GM21526 (cell line): ENCODE measurements around the gene TPP2.

Experiments
- ATAC-seq: cut with Tn5 transposase; IDR thresholded peaks from one replicate; pipeline ENCODE4 v1.9.1; 2021; ENCODE audit warnings: moderate library complexity; ENCODE audit not compliant: unreplicated experiment, low FRiP score

The TPP2 gene

GRCh38 chr13:102688306-102688973 lies 91.7 kb downstream of the TPP2 start:
- ATAC-seq, result no peak

DNA sequence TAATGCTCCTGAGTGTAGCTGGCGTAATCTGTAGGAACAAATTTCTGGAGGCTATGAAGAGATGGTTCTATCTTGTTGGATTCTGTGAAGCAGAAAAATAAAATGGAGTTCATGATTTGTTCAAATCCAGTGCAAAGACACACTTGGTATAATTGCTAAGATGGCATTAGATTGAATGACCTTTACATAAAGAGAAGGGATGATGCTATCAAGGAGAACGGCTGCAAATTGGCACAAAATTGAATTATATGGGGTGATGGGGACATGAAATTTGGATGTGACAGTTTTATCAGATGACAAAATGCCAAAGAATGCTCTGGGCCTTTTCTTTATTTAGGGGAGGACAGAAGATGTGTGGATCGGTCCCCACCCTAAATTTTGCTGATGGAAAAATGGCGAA lies 94.1 kb downstream of the TPP2 start:
- ATAC-seq, result no peak

GRCh38 chr13:102692491-102692826 lies 95.7 kb downstream of the TPP2 start:
- no peak for ATAC-seq

GRCh38 chr13:102693250-102693649 lies 96.5 kb downstream of the TPP2 start:
- ATAC-seq, result no peak

- ATAC-seq, result no peak
Observed at GRCh38 chr13:102693776-102694175, 97.0 kb downstream of the TPP2 start.

DNA sequence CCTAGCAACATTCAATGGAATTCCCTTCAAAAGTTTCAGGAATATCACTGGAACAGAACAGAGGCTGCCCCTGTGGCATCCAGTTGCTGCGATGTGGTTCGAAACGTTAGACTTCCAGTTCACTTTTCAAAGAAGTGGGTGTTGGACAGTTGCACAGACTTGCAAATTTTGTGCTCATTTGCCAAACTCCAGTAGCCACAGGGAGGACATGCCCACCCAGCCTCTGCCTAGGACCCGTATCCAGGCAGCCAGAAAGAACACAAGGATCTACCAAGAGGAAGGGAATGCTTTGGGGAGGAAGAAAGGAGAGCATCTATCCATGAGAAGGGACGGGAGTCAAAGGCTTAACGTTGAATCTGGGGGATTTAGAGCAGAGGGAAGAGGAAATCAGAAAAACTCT lies 98.2 kb downstream of the TPP2 start, which contains the start of gene METTL21C:
METTL21C (minus strand) TSS at position 108 of the 400 bp plus-strand sequence. CDS start 546 bp downstream, outside the sequence.
- ATAC-seq, result no peak

DNA sequence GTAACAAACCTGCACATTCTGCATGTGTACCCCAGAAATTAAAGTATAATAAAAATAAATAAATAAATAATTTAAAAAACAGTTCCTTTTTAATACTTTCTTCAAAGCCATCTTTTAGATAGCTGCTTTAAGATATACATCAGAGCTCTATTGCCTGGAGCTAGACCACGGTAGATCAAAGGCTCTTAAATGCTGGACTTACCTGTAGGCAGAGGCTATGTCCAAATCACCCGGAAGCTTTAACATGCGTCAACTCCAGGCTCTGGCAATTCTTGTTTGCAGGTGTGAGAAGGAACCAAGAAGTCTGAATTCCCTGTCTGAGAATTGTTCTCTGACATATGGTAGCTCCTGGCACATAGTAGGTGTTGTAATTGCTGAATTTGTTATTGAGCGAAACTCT lies 99.7 kb downstream of the TPP2 start:
- no peak for ATAC-seq

GRCh38 chr13:102697264-102697663 lies 100.5 kb downstream of the TPP2 start:
- no peak for ATAC-seq

DNA sequence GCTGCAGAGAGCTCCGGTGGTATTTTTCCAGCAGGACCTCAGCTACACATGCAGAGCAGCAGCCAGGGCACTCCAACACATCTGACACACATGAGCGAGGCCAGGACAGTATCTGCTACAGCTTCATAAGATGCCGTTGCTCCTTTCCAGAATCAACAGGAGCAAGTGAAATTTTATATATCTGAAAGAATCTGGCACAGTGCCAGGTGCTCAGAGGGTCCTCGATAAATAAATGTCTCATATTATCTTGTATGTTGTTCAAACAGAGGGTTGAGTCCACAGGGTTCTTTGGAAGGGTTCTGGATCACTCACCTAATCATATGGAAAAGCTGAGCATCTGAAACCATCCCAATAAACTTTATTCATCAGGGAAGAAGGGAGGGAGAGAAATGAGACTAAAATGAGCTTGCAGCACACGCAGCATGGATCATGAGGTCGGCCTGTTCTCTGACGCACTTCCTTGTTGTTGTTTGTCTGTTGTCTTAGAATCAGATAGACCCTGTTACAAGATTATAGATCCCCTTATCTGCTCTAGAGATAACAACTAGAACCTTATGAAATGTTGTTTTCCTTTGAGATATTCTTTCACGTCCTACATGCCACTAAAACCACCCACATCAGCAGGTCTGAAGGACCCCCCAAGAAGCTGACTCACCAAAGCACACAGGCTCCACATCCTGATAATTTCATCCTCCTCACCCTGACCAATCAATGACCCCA lies 101.3 kb downstream of the TPP2 start:
- no peak for ATAC-seq

- no peak for ATAC-seq
Observed at GRCh38 chr13:102698649-102698980, 101.8 kb downstream of the TPP2 start.

GRCh38 chr13:102699504-102699903 lies 102.7 kb downstream of the TPP2 start:
- no peak for ATAC-seq

DNA sequence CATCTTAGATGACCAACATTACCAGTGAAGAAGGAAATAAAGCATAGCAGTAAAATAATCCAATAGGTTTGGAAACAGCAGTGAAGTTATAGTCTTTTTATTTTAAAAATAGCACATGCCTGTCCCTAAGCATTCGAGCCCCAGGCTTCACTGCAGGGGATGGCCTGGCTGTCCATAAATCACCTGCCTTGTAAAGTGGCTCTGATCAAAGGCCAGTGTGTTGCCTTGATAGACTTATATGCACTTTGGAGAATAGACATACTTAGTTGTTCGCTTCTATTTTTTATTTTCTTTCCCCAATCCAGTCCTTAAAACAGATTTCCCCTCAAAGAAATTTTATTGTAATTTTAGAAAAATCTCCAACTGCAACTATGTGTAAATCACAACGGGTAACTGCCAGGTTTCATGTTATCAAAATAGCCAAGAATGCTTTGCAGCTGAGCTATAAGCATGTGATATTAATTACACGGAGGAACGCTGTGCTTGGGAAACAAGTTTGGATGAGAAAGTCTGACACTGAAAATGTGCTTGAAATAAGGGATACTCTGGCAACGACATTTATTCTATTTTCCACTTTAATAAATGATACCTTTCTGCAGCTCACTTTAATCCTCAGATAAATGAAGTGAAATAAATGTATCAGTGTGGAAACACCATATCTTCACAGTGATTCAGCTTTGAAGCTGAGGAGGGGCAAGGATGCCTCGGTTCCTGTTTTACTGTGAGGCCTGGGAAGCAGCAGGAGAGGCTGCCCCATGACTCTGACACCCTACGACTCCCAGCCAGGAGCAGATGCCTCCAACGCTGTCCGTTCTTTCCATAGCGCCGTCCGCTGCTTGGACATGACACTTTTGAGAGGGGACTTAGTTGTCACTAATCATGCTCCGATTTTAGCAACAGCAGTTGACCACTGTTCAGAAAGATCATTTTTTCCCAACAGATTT lies 103.6 kb downstream of the TPP2 start:
- ATAC-seq, result no peak

DNA sequence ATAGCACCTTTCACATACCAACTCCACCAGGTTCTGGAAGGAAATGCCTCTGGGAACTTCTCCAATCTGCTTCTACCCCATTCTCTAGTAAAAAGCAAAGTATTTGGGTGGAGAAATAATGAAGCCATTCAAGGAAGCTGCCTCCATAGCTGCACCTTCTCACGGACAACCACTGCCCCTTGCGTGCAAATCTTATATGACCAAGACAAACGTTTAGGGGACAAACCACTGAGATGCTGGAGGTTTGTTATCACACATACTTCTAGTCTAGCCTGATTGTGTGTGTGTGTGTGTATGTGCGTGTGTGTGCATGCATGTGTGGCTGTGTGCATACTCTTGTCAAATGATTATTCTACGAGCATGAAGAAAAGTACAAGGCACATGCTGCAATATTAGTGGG lies 104.5 kb downstream of the TPP2 start:
- no peak for ATAC-seq

DNA sequence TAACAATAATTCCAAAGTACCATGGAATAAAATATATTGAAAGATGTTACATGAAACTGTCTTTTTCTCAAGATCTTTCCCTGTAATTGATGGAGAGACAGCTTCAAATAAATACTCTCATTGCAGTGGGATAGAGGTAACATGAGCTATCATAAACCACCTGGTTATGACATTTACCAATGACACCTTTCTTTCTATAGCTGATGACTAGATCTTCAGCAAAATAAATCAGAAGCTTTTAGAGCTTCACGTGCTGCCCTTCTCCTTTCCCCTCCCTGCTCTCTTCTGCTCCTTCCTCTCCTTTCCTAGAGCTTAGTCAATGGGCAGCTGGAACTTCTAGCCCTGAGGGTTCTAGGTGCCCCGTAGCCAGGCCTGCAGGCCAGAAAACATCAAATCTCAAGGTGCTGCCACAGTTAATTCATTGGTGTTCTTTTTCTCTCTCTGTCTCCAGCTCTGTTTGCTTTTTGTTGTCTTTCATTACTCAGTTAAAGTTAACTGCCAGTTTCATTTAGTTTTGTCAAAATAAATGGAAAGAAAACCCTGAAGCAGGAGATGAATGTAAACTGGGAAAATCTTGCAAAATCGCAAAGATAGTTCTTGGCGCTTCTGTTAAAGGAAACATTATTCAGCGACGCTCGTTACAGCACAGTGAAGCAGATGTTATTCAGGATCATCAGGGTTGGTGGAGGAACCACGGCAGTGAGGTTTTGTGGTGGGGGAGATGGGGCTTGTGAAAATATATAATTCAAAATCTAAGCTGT lies 106.4 kb downstream of the TPP2 start:
- no peak for ATAC-seq

DNA sequence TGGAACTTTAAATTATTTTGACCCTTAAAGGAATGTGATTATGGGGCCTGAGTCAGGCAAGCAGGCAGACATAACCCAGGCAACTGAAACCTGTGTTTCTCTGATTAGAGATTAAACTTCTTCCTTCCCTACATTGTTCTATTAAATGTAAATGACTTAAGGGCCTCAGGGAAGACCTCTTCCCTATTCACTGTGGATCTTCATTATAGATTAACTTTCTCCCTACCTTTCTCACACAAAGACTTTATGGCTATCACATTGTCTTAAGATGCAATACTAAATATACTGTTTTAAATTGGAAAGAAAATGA lies 106.9 kb downstream of the TPP2 start:
- ATAC-seq, result no peak

GRCh38 chr13:102704238-102705058 lies 107.7 kb downstream of the TPP2 start:
- no peak for ATAC-seq

DNA sequence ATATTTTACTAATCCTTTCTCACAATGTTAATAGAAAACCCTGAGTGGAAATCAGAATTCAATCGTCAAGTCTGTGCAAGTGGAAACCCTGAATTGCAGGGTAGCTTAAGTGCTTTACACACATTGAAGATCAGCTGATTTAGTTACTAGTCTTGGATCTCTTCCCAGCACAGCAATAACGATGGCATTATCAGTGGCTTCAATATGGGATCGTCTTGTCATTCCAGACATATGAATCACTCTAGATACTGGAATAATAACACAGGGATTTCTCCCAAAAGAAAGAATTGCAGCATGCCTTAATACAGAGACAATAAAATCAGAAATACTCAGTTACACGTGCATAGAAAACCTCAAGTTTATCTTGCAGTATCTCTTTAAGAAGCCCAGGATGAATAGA lies 110.7 kb downstream of the TPP2 start:
- no peak for ATAC-seq

- no peak for ATAC-seq
Observed at GRCh38 chr13:102708211-102708610, 111.4 kb downstream of the TPP2 start.

DNA sequence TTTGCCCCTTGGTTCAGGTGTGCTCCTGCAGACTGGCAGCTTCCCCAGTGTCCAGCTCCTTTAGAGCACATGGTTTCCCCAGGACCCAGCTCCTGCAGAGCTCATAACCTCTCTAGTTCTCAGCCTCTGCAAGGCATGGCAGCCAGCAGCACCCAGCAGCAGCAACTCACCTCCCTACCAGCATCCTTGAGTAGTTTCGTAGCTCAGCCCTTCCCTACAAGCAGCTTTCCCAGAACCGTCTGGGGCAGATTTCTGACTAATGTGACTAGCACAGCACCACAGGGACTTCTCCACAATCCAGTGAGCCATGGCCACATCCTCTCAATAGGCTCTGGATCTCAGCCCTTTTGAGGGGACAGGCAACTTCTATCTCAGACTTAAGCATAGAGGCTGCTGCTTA lies 112.2 kb downstream of the TPP2 start:
- no peak for ATAC-seq

DNA sequence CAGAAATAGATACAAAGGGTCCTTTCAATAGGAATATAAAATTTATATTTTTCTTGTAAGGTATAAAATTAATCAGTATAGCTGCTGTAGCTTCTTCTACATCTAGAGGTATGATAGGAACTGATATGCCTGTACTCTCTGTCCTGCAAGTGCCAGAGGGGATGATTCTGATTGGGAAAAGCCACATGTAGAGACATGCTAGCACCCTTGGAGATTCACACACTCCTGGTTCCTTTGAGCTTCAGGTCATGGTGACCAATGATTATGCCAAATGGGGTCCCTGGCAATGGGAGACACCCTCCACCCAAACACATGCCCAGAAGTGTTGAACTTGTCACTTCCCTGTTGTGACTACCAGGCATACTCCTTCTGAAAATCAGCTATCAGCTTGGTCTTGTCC lies 112.8 kb downstream of the TPP2 start:
- ATAC-seq, result no peak
